Measurements from ENCODE around the gene TAS2R30.
A peak's percentile ranks its signal among the peaks of the same experiment; 100 is the strongest.

Gene TAS2R30

GRCh38 chr12:11174022-11174421 lies 39.6 kb upstream of the TAS2R30 start:
- Histone ChIP-seq H3K27me3 (ENCODE audit: control insufficient read depth in 1 of 2, insufficient read depth in 1 of 2, low read length in 2 of 2) (no peaks in the 10 kb centered on the region), H3K9ac (ENCODE audit: low read length) (no peak overlapping the region), H2AFZ (ENCODE audit: low read depth, low read length) (no peak overlapping the region), H3K18ac (ENCODE audit: low read depth in 1 of 2, low read length in 2 of 2) (no peak overlapping the region), H3K9me3 (ENCODE audit: control insufficient read depth, low read length) (no peaks in the 10 kb centered on the region), H4K91ac (ENCODE audit: low read length) (no peak overlapping the region), H3K4ac (ENCODE audit: low read depth in 1 of 2, low read length in 2 of 2) (no peak overlapping the region), H3K79me1 (replicated peaks; ENCODE audit: low read length, poor library complexity, severe bottlenecking) (peaks cover 11% of the 10 kb centered on the region), H2BK5ac (ENCODE audit: low read depth, low read length, poor library complexity, severe bottlenecking) (no peak overlapping the region), H2BK12ac (ENCODE audit: low read length in 2 of 2) (no peak overlapping the region), H2BK120ac (ENCODE audit: low read depth, low read length) (no peak overlapping the region), H3K4me2 (ENCODE audit: low read length, poor library complexity, severe bottlenecking) (no peak overlapping the region), H2BK15ac (ENCODE audit: low read depth, poor library complexity, severe bottlenecking) (no peak overlapping the region), H3K36me3 (ENCODE audit: control insufficient read depth in 1 of 2, insufficient read depth in 2 of 2, low read depth in 1 of 2, low read length in 2 of 2) (peaks cover 0 to 17% of the 10 kb centered on the region in 2 experiments), H3K14ac (ENCODE audit: low read length in 2 of 2) (no peak overlapping the region), H3K27ac (ENCODE audit: low read length, poor library complexity, severe bottlenecking) (no peak overlapping the region), H4K8ac (ENCODE audit: low read length) (no peak overlapping the region), H3K23ac (ENCODE audit: low read length in 2 of 2) (no peak overlapping the region), H3K4me1 (ENCODE audit: control insufficient read depth, insufficient read depth, low read depth, low read length) (peaks cover 1% of the 10 kb centered on the region), H3K4me3 (ENCODE audit: insufficient read depth in 1 of 2, low read depth in 1 of 2, low read length in 2 of 2) (no peak overlapping the region), H2AK5ac (ENCODE audit: low read length, severe bottlenecking) (no peak overlapping the region)
- no CpG with 5 or more reads among the region's 2 CpGs for WGBS
- DNase-seq, result peak; percentile 7

GRCh38 chr12:11171969-11172675 lies 37.7 kb upstream of the TAS2R30 start:
- H3K79me1 ChIP-seq (replicated peaks; ENCODE audit: low read length, poor library complexity, severe bottlenecking), result peaks cover 8% of the 10 kb centered on the region
- H3K4me2 ChIP-seq (ENCODE audit: low read length, poor library complexity, severe bottlenecking), result peak overlapping the region; percentile 58
- peak overlapping the region; percentile 99 for H3K9ac ChIP-seq (ENCODE audit: low read length)
- H3K14ac ChIP-seq (ENCODE audit: low read length in 2 of 2), result no peak overlapping the region
- H2BK15ac ChIP-seq (ENCODE audit: low read depth, poor library complexity, severe bottlenecking), result no peak overlapping the region
- H3K27ac ChIP-seq (ENCODE audit: low read length, poor library complexity, severe bottlenecking), result peak overlapping the region; percentile 95
- H2BK120ac ChIP-seq (ENCODE audit: low read depth, low read length), result no peak overlapping the region
- no peak overlapping the region for H4K91ac ChIP-seq (ENCODE audit: low read length)
- no peak overlapping the region for H4K8ac ChIP-seq (ENCODE audit: low read length)
- H2AK5ac ChIP-seq (ENCODE audit: low read length, severe bottlenecking), result no peak overlapping the region
- no peak overlapping the region for H2AFZ ChIP-seq (ENCODE audit: low read depth, low read length)
- peak overlapping the region in 1 of 2 experiments; percentile 95 for H3K4me3 ChIP-seq (ENCODE audit: insufficient read depth in 1 of 2, low read depth in 1 of 2, low read length in 2 of 2)
- H3K23ac ChIP-seq (ENCODE audit: low read length in 2 of 2), result no peak overlapping the region
- 3% methylated on average over 7 of the region's 10 CpGs for WGBS
- no peaks in the 10 kb centered on the region for H3K9me3 ChIP-seq (ENCODE audit: control insufficient read depth, low read length)
- no peak for DNase-seq
- H3K27me3 ChIP-seq (ENCODE audit: control insufficient read depth in 1 of 2, insufficient read depth in 1 of 2, low read length in 2 of 2), result no peaks in the 10 kb centered on the region
- H2BK5ac ChIP-seq (ENCODE audit: low read depth, low read length, poor library complexity, severe bottlenecking), result peak overlapping the region; percentile 62
- peaks cover 1% of the 10 kb centered on the region for H3K4me1 ChIP-seq (ENCODE audit: control insufficient read depth, insufficient read depth, low read depth, low read length)
- no peak overlapping the region for H3K4ac ChIP-seq (ENCODE audit: low read depth in 1 of 2, low read length in 2 of 2)
- peaks cover 0 to 19% of the 10 kb centered on the region in 2 experiments for H3K36me3 ChIP-seq (ENCODE audit: control insufficient read depth in 1 of 2, insufficient read depth in 2 of 2, low read depth in 1 of 2, low read length in 2 of 2)
- H2BK12ac ChIP-seq (ENCODE audit: low read length in 2 of 2), result no peak overlapping the region
- H3K18ac ChIP-seq (ENCODE audit: low read depth in 1 of 2, low read length in 2 of 2), result no peak overlapping the region

DNA sequence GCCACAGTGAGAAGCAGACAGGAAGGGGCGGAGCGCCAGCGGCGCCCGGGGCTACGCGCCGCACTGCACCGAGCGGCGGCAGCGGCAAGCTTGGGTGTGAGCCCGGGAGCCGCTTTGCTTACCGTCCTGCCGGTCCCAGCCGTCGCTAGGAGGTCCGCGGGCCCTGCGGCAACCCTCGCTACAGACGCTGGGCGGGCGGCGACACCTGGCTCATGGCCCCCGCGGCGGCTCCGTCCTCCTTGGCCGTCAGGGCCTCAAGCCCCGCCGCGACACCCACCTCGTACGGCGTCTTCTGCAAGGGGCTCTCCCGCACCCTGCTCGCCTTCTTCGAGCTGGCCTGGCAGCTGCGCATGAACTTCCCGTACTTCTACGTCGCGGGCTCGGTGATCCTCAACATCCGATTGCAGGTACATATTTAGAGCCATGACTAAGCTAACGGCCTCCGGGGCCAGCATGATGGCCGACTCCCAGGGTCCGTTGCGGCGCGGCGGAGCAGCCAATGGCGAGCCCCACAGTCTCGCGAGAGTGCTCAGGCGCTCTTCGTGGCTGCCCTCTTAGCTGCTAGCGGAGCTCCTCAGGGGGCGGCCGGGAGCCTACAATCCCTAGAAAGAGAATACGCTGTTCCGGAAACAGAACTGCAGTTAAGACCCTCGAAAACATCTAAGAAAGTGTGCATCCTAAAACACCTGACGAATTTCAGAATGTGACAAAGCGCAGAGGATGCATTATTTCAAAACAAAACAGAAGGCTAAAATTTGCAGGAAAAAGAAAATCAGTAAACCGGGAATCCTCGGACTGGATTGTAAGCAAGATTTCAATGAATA lies 36.9 kb upstream of the TAS2R30 start, which contains the start of gene SMIM10L1:
TSS of gene SMIM10L1 (plus strand) at position 50 of the 824 bp plus-strand sequence. CDS start at position 213, 163 bp downstream.
- H3K4me2 ChIP-seq (ENCODE audit: low read length, poor library complexity, severe bottlenecking), result peak within 1 kb of the TSS; percentile 67
- peak within 1 kb of the TSS; percentile 96 for H4K8ac ChIP-seq (ENCODE audit: low read length)
- DNase-seq, result peak; percentile 97
- H3K36me3 ChIP-seq (ENCODE audit: control insufficient read depth in 1 of 2, insufficient read depth in 2 of 2, low read depth in 1 of 2, low read length in 2 of 2), result peaks cover 0 to 20% of the 10 kb centered on the region in 2 experiments
- peak within 1 kb of the TSS; percentile 100 for H2AFZ ChIP-seq (ENCODE audit: low read depth, low read length)
- peak within 1 kb of the TSS in 1 of 2 experiments; percentile 31 for H2BK12ac ChIP-seq (ENCODE audit: low read length in 2 of 2)
- H2BK120ac ChIP-seq (ENCODE audit: low read depth, low read length), result peak within 1 kb of the TSS; percentile 20
- H3K27me3 ChIP-seq (ENCODE audit: control insufficient read depth in 1 of 2, insufficient read depth in 1 of 2, low read length in 2 of 2), result no peaks in the 10 kb centered on the region
- peak within 1 kb of the TSS; percentile 79 for H2BK5ac ChIP-seq (ENCODE audit: low read depth, low read length, poor library complexity, severe bottlenecking)
- no peaks in the 10 kb centered on the region for H3K9me3 ChIP-seq (ENCODE audit: control insufficient read depth, low read length)
- peak within 1 kb of the TSS; percentile 86 to 96 for H3K4ac ChIP-seq (ENCODE audit: low read depth in 1 of 2, low read length in 2 of 2)
- peak within 1 kb of the TSS; percentile 96 for H4K91ac ChIP-seq (ENCODE audit: low read length)
- peak within 1 kb of the TSS; percentile 88 to 95 for H3K4me3 ChIP-seq (ENCODE audit: insufficient read depth in 1 of 2, low read depth in 1 of 2, low read length in 2 of 2)
- no peak within 1 kb of the TSS for H2AK5ac ChIP-seq (ENCODE audit: low read length, severe bottlenecking)
- H3K79me1 ChIP-seq (replicated peaks; ENCODE audit: low read length, poor library complexity, severe bottlenecking), result peaks cover 8% of the 10 kb centered on the region
- 0% methylated on average over 70 of the region's 70 CpGs for WGBS
- H3K27ac ChIP-seq (ENCODE audit: low read length, poor library complexity, severe bottlenecking), result peak within 1 kb of the TSS; percentile 95
- H3K4me1 ChIP-seq (ENCODE audit: control insufficient read depth, insufficient read depth, low read depth, low read length), result peaks cover 1% of the 10 kb centered on the region
- H3K18ac ChIP-seq (ENCODE audit: low read depth in 1 of 2, low read length in 2 of 2), result peak within 1 kb of the TSS; percentile 78 to 99
- peak within 1 kb of the TSS; percentile 99 for H3K9ac ChIP-seq (ENCODE audit: low read length)
- peak within 1 kb of the TSS; percentile 50 for H2BK15ac ChIP-seq (ENCODE audit: low read depth, poor library complexity, severe bottlenecking)
- peak within 1 kb of the TSS in 1 of 2 experiments; percentile 100 for H3K14ac ChIP-seq (ENCODE audit: low read length in 2 of 2)
- peak within 1 kb of the TSS in 1 of 2 experiments; percentile 93 for H3K23ac ChIP-seq (ENCODE audit: low read length in 2 of 2)

GRCh38 chr12:11170810-11171144 lies 36.3 kb upstream of the TAS2R30 start:
- Histone ChIP-seq H3K36me3 (ENCODE audit: control insufficient read depth in 1 of 2, insufficient read depth in 2 of 2, low read depth in 1 of 2, low read length in 2 of 2) (peaks cover 3 to 23% of the 10 kb centered on the region in 2 experiments), H3K4me1 (ENCODE audit: control insufficient read depth, insufficient read depth, low read depth, low read length) (peaks cover 1% of the 10 kb centered on the region), H3K79me1 (replicated peaks; ENCODE audit: low read length, poor library complexity, severe bottlenecking) (peaks cover 13% of the 10 kb centered on the region), H2BK5ac (ENCODE audit: low read depth, low read length, poor library complexity, severe bottlenecking) (no peak overlapping the region), H3K23ac (ENCODE audit: low read length in 2 of 2) (no peak overlapping the region), H2AK5ac (ENCODE audit: low read length, severe bottlenecking) (no peak overlapping the region), H2BK12ac (ENCODE audit: low read length in 2 of 2) (no peak overlapping the region), H3K14ac (ENCODE audit: low read length in 2 of 2) (no peak overlapping the region), H2BK120ac (ENCODE audit: low read depth, low read length) (no peak overlapping the region), H3K4me3 (ENCODE audit: insufficient read depth in 1 of 2, low read depth in 1 of 2, low read length in 2 of 2) (peak overlapping the region; percentile 88 to 95), H3K9me3 (ENCODE audit: control insufficient read depth, low read length) (no peaks in the 10 kb centered on the region), H3K4ac (ENCODE audit: low read depth in 1 of 2, low read length in 2 of 2) (no peak overlapping the region), H4K91ac (ENCODE audit: low read length) (no peak overlapping the region), H3K18ac (ENCODE audit: low read depth in 1 of 2, low read length in 2 of 2) (peak overlapping the region in 1 of 2 experiments; percentile 99), H3K9ac (ENCODE audit: low read length) (peak overlapping the region; percentile 99), H4K8ac (ENCODE audit: low read length) (no peak overlapping the region), H3K27me3 (ENCODE audit: control insufficient read depth in 1 of 2, insufficient read depth in 1 of 2, low read length in 2 of 2) (no peaks in the 10 kb centered on the region), H3K27ac (ENCODE audit: low read length, poor library complexity, severe bottlenecking) (no peak overlapping the region), H3K4me2 (ENCODE audit: low read length, poor library complexity, severe bottlenecking) (peak overlapping the region; percentile 47), H2BK15ac (ENCODE audit: low read depth, poor library complexity, severe bottlenecking) (no peak overlapping the region), H2AFZ (ENCODE audit: low read depth, low read length) (peak overlapping the region; percentile 100)
- 0% methylated on average over 3 of the region's 4 CpGs for WGBS
- no peak for DNase-seq
